Activated T-cell treated with anti-CD3 and anti-CD28 coated beads for 1 hour (primary cell): ENCODE results near the gene DIO3.
"Not testable (repeated sequence)": the region's sequence is repeated elsewhere in the genome, so short reads cannot be mapped to it uniquely, and the experiment has no call there.

Source experiments
- DNase-seq: peaks from one replicate; pipeline ENCODE4 v3.0.0-alpha.2; 2020; ENCODE audit warnings: low read depth

The DIO3 gene

GRCh38 chr14:101559250-101559623 is 2.1 kb upstream of the DIO3 start:
- no peak for DNase-seq

DNA sequence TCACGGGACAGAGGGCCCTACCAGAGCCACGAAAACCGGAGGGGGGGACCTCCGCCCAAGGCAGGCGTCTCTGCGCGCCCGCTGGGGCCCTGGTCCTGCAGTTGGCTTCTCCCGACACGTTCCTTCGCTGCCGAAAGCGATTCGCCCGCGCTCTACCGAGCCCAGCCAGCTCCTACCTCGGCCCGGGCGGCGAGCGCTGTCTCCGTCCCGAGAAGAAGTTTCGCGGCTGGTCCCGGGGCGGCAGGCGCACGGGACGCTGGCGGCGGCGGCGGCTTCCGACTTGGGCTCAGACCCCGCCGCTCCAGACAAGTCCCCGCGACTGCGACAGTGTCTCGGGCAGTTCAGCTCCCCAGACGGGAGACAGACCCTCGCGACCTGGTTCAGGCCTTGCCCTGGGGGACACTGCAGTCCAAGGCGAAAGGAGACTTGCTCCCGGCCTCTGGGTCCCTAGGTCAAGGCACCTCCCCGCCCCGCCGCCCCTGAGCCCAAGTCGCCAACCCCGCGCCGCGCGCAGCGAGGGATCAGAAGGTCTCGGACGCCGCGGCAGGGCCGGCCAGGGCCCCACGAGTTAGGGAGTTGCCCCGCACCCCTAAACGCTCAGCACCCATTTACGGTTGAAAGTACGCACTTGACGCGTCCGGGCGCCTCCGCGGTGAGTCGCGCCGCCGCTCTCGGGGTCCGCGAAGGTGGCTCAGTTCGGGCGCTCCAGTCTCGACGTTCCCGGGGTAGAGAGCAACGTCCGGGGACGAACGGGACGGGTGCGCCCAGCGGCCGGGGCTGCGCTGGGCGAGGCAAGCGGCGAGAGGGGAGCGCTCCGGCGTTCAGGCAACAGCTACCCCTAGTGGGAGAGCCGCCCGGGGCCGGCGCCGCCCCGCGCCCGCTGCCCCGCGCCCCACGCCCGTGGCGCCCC is 1.4 kb upstream of the DIO3 start:
- no peak for DNase-seq

DNA sequence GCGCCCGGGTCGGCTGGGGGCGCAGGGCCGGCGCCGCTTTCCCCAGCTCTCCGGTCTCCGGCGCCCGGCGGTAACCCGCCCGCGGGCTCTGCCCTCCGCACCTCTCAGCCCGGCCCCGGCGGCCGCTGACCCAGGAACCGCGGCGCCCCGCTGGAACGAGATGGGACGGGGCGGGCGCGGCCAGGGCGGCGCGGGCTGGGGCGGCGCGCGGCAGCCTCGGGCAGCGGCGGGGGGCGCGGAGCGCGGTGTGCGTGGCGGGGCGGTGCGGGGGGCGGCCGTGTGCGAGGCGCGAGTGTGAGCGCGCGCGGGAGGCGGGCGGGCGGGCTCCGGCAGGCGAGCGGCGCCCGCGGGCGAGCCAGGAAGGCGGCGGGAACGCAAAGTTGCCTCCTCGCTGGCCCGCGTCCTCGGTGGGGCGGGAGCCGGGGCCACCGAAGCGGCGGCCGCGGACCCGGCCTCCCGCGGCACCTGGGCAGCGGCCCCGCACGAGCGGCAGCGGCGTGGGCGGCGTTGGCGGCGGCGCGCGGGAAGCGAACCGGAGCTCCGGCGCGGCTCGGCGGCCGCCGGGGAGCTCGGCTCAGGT is 671 bp upstream of the DIO3 start:
- no peak for DNase-seq

GRCh38 chr14:101561897-101562490 is 699 bp downstream of the DIO3 start:
- DNase-seq, result no peak

DNA sequence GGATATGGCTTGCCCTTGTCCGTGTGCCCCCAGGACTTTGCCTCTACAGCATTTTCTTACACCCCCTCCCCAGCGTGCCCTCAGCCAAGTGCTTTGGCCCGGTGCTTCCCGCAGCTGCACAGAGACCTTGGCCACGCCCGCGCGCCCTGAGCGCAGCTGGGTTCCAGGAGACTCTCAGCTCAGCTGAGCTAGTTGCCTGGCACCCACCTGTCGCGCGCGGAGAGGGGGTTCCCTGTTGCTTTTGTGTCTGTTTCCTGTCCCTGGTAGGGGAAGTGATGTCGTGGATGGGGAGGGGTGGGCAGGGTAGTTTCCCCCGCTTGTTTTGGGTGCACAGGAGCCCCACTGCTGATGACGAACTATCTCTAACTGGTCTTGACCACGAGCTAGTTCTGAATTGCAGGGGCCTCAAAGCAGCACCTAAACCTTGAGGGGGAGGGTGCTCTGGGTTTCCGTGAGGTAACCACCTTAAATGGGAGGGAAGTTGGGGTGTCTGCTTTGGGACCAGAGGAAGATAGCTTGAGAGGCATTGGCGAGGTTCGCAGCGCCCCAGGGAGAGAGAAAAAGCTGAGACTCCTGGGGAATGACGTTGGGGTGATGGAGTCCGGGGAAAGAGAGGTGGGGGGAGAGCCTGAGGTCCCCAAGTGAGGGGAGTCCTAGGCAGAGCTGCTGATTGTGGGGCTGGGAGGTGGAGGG is 1.5 kb downstream of the DIO3 start:
- DNase-seq, result no peak

GRCh38 chr14:101563352-101563653 is 2.0 kb downstream of the DIO3 start:
- no peak for DNase-seq

- DNase-seq, result no peak
Measured at GRCh38 chr14:101563654-101564443, 2.6 kb downstream of the DIO3 start.

DNA sequence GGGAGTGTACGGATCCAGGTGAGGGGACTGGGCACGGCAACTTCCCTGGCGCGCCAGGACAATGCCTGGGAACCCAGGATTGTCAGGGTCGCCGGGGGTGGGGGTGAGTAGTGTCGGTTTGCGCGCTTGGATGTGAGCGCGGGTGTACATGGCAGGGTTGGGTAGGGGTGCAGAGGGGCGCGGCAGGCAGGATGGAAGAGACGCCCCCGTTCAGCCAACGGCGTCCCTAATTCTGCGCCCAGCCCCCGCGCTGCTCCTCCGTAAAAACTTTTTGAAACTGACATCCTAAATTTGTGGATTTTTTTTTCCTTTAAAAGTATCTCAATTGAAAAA is 3.1 kb downstream of the DIO3 start:
- DNase-seq, result no peak

GRCh38 chr14:101564819-101565698 is 3.8 kb downstream of the DIO3 start:
- DNase-seq, result no peak

GRCh38 chr14:101567252-101567651 is 6.0 kb downstream of the DIO3 start:
- DNase-seq, result no peak

DNA sequence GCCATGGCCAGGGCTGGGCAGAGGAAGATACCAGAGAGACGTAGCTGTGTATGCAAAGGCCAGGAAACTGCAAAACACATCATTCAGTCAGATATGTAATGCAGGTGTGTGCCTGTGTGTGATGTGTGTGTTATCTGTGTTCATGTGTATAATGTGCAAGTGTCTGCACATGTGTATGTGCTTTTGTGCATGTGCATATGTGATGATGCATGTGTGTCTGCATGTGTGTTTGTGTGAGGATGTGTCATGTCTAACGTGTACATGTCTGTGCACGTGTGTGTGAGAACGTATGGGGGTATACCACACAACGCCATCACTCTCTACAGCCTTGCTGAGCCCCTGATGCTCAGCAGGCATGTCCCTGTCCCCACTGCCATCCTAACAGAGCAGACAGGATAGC is 9.7 kb downstream of the DIO3 start:
- DNase-seq, result no peak

DNA sequence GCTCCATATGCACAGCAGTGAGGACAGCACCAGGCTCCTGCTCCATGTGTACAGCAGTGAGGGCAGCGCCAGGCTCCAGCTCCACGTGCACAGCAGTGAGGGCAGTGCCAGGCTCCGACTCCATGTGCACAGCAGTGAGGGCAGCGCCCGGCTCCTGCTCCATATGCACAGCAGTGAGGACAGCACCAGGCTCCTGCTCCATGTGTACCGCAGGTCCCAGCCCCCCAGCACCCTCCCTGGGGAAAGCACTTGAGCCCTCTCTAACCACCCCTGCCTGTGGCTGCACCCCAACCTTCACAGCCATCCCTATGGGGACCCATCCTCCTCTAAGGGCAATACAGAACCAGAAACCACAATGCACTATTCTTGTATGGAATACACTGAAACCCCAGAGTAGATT is 11.2 kb downstream of the DIO3 start:
- not testable (repeated sequence) for DNase-seq

DNA sequence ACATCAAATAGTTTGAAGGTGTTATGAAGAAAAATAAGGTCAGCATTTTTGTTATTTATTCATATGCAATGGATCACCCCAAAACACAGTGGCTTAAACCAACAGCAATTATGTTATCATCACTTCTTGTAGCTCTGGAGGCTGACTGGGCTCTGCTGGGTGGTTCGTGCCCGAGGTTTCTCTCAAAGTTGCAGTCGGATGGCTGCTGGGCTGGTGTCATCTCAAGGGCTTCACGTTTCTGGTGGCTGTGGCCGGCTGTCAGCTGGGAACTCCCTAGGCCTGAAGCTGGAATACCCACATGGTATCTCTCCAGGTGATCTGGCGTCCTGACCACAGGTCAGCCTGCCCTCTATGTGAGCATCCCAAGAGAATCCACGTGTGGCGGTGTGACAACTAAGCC is 12.0 kb downstream of the DIO3 start:
- DNase-seq, result no peak

GRCh38 chr14:101575581-101575980 is 14.3 kb downstream of the DIO3 start:
- DNase-seq, result no peak

- no peak for DNase-seq
Measured at GRCh38 chr14:101577221-101577909, 16.1 kb downstream of the DIO3 start.

- no peak for DNase-seq
Measured at GRCh38 chr14:101578489-101578888, 17.2 kb downstream of the DIO3 start.

GRCh38 chr14:101579372-101580080 is 18.2 kb downstream of the DIO3 start:
- no peak for DNase-seq

- DNase-seq, result no peak
Measured at GRCh38 chr14:101581806-101582205, 20.5 kb downstream of the DIO3 start.

- DNase-seq, result no peak
Measured at GRCh38 chr14:101582294-101582693, 21.0 kb downstream of the DIO3 start.
